NK-92 (cell line): ENCODE data around the gene PPP1R3D.
"Not testable (repeated sequence)": the region's sequence is repeated elsewhere in the genome, so short reads cannot be mapped to it uniquely, and the experiment has no call there.

ENCODE experiments used
- DNase-seq: peaks from one replicate; lab custom pipeline; 2025; ENCODE audit not compliant: unreplicated experiment; lab: John Stamatoyannopoulos, UW

Gene PPP1R3D, protein sequence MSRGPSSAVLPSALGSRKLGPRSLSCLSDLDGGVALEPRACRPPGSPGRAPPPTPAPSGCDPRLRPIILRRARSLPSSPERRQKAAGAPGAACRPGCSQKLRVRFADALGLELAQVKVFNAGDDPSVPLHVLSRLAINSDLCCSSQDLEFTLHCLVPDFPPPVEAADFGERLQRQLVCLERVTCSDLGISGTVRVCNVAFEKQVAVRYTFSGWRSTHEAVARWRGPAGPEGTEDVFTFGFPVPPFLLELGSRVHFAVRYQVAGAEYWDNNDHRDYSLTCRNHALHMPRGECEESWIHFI

GRCh38 chr20:59940129-59940955 lies at the start of gene PPP1R3D, which contains the start of gene FAM217B:
Gene PPP1R3D, minus strand, starts transcription at chr20:59940305. Its CDS starts 374 bp downstream, at chr20:59939931.
Gene FAM217B, plus strand, starts transcription at chr20:59940389. Its CDS starts 3,555 bp downstream, at chr20:59943944.
- no peak for DNase-seq

DNA sequence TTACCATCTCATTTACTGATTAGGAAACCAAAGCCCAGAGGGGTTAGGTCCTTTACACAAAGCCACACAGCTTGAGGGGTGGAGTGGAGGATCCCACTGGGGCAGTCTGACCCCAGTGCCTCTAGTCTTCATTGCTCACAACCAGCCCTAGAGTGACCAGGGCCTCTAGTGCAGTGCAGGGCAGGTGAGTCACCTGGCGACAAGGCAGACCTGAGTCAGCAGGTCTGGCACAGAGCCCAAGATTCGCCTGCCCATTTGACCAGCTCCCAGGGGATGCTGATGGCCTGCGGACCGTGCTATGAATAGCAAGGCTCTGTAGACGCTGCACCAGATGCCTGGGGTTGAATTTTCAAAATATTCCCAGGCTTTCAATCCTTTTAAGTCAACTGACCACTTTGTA lies 48.0 kb upstream of the PPP1R3D start:
- no peak for DNase-seq

GRCh38 chr20:59987135-59987534 lies 47.0 kb upstream of the PPP1R3D start:
- no peak for DNase-seq

GRCh38 chr20:59985864-59986263 lies 45.8 kb upstream of the PPP1R3D start:
- no peak for DNase-seq

DNA sequence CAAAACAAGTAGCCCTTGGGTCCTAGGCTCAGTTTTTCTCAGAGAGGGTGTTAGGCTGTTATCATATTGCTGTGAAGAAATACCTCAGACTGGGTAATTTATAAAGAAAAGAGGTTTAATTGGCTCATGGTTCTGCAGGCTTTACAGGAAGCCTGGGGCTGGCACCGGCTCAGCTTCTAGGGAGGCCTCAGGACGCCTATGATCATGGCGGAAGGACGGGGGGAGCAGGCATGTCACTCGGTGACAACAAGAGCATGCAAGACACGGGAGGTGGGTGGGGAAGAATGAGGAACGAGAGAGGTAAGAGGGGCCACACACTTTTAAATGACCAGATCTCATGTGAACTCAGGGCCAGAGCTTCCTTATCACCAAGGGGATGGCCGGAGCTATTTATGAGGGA lies 45.1 kb upstream of the PPP1R3D start:
- DNase-seq: no peak

DNA sequence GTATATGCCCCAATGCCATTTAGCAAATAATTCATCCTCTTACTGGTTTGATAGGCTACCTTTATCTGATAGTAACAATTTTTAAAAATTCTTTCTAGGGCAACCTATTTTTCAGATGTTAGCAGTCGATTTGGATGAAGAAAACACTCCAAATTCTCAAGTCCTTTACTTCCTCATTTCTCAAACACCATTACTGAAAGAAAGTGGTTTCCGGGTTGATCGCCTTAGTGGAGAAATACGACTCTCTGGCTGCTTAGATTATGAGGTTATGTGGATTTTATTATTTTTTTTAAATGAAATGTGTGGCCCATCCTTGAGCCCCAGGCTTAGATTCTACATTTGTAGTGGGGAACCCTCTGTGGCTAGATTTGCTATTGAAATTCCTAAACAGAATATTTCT lies 44.4 kb upstream of the PPP1R3D start:
- no peak for DNase-seq

DNA sequence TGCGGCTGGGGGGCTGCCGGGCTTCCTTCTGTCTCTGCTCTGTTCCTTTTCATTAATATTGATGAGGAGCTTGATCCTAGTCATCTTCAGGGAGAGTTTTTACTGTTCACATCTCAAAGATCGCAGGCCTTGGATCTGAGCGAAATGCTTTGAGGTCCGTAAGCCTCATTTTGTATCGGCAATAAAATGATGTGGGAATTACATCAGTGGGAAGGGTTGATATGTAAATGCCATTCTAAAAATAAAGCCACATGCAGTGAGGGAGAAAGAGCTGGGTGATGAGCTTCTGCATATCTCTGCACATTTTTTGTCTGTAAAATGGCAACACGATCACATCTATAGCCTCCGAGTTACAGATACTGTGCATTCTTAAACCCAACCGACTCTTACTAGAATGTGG lies 43.0 kb upstream of the PPP1R3D start:
- DNase-seq: no peak

DNA sequence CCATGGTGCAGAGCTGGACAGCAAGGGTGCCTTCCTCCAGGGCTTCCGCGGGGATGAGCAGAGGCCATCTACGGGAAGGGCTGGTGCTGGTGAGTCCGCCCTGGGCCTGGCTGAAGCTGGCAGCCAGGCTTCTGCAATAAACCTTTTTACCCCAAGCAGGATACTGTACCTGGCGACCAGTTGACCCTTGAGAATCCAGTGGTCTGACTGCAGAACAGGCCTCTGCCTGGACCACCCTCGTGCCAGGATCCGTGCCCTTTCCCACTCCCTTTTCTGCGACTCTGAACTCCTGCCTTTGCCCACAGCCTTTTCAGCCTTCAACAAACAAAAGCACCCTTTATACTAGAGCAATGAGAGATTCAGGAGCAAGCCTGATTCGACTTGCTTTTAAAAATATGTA lies 37.0 kb upstream of the PPP1R3D start:
- no peak for DNase-seq

DNA sequence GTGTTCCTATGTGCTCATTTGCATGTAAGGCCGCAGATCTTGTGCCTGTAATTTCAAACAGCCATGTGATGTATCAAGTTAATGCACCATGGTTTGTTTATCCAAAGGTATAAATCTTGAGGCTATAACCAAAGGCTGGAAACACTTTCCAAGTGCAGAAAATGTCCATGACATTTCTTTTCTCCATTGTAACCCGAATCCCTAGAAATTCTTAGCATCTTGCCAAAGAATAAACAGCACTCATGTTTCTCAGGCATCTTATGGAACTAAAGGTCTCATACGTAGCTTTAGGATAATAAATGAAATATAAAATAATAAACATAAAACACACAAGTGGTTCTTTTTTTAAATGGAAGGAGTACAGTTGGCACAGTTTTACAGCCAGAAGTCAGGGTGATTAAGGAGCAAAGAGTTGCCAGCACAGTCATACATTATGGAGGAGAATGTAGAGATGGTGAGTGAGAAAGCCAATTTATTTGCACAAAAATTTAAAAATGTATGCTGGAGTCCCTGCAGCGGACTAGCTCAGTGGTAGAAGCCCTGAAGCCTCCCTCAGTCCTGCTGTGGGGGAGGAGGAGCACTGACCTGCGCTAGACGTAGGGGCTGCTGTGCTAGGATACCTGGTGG lies 36.2 kb upstream of the PPP1R3D start:
- no peak for DNase-seq

DNA sequence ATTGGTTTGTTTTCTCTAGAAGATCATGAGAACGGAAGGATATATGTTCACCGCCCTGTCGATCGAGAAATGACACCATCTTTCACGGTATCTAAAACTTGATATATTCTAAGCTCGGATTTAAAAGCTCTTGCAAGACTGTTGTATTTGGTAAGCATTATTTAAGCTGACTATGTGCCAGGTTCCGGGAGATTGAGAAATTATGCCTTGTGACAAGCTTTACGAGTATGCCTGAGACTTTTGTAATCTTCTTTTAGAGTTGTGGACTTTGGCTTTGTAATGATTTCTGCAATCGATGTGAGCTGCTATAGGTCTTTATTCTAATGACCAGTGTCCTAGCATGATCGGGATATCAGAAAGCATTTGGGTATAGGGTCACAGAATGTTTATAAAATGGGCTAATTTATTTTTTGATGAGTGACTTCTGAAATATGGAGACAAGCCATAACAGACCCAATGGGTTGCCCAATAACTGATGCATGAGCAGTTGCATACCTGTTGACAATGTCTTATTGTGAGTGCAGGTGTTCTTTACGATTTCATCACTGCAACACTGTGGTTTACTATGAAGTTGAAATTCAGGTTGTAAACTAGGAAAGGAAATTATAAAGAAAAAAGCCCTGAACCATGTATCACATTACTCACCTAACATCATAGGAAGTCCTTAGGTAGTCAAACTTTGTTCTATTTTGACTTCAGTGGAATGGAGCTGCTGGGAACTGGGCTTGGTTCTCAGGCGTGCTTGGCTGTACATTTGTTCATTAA lies 32.1 kb upstream of the PPP1R3D start:
- DNase-seq: no peak

- DNase-seq: no peak
Observed at GRCh38 chr20:59971428-59971827, 31.3 kb upstream of the PPP1R3D start.

DNA sequence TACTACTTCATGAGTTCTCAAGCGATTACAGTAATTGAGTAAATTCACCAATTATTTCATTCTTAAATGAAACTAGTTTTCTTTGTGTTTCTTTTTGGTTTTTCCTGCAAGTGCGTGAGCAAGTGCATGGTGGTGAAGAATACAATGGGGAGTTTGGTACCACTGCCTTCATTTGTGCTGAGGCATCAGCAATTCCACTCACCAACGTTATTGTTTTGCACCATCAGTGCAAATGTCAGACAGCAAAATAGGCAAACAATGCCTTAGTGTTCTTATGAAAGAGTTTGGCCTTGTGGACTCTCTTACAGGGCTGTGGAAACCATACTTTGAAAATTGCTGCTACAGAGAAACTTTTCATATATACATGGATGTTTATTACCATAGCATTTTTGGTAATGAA lies 26.3 kb upstream of the PPP1R3D start:
- DNase-seq: no peak

DNA sequence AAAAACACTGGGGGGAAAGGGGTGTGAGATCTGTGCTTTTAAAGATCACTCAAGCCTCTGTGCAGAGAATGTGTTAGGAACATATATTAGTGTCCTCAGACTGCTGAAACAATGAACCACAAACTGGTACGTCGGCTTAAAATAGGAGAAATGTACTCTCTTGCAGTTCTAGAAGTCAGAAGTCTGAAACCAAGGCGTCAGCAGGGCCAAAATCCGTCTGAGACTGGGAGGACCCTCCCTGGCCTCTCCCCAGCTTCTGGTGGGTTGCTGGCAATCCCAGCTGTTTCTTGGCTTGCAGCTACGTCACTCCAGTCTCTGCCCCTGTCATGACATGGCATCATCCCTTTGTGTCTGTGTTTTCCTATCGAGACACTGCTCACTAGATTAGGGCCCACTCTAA lies 22.1 kb upstream of the PPP1R3D start:
- no peak for DNase-seq

DNA sequence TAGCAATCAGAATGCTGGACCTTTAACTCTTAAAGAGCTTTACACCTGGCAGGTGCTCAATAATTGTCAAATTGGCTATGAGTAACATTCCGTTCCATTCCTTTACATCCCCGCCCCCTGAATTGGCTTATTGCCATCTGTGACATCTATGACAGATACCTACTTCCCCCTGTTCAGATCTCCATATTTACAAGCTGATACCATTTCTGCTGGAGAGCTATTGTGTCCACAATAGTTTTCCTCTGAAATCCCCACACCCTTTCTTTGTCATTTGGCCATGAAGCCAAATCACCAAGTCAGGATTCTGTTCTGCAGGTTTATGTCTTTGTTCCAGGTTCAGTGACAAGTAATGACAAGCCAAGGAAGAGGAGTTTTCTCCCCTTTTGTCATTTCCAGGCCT lies 21.3 kb upstream of the PPP1R3D start:
- DNase-seq: no peak

- DNase-seq: no peak
Observed at GRCh38 chr20:59958626-59959025, 18.5 kb upstream of the PPP1R3D start.

DNA sequence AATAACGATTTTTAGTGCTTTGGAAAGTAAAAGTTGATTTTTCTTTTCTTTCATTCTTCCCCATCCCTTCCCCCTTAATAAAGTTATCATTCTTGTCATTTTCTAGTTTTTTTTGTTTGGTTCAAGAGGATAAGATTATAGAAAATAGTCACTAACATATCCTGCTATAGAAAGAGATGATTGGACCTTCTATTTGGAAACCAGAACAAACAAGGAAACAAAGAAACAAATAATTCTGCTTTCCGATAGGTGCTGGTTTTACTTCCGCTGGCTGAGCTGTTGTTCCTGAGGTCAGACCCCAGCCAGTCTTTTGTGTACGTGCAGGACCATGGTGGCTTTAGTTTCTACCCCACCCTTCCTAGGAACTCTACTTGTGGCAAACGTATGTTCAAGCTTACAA lies 18.0 kb upstream of the PPP1R3D start, which contains the start of gene CDH26:
TSS of gene CDH26 (plus strand) at position 301 of the 400 bp plus-strand sequence. CDS start 304 bp downstream, outside the sequence.
- no peak for DNase-seq

GRCh38 chr20:59957568-59957967 lies 17.5 kb upstream of the PPP1R3D start:
- not testable (repeated sequence) for DNase-seq

DNA sequence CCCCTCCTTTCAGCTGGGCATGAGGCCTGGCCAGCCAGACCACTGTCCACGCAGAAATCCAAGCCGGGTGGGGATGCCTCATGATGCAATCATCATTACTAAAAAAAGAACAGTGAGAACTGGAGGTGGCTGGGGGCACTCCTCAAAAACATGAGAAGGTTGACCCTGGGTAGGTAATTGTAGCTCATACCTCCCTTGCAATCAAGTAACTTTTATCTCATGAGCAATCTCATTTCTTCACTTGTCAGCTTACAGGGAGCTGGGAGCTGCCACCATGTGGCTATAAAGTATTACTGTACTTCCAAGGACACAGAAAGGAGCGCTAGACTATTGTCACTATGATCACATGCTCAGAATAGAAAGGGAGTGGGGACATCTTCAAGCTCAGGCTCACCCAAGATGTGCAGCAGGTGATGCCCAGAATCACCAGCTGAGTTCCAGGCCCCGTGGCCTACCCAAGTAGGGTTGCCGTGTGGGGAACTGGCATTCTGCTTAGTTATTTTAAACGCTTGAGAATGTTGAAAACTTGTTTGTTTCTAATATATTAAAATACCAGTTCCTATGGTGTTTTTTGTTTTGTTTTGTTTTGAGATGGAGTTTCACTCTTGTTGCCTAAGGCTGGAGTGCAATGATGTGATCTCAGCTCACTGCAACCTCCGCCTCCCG lies 15.2 kb upstream of the PPP1R3D start:
- DNase-seq: no peak

DNA sequence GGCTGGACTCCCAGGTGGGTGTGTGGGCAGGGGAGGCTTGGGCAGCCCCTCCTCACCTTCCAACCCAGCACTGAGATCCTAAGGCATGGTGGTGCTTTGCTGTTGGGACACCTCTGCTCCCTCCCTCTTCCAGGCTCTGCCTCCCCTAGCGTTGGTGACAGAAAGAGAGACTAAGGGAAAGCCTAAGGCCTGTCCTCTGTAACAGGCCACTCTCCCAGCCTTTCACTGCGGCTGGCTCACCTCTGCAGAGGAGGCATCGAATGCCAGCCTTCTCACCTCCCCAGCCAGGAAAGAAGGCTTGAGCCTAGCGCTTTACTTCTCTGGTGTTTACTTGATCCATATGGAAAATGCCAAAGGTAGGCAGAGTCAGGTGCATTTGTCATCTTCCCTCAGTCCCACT lies 14.6 kb upstream of the PPP1R3D start:
- DNase-seq: no peak

DNA sequence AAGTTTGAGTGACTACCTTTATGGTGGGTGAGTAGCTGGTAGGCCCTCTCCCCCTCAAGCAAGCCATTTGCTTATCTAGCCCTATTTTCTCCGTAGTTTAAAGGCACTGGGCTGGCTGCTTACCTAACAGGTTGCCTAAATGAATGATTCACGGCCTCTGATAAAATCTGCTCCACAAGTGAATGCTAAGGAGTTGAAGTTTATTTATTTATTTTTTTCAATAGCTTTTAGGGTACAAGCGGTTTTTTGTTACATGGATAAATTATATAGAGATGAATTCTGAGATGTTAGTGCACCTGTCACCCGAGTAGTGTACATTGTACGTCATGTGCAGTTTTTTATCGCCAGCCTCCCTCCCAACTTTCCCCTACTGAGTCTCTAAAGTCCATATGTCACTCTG lies 9.8 kb upstream of the PPP1R3D start:
- no peak for DNase-seq
